SU-DHL-6 (cell line): ENCODE measurements around the gene CALHM1.

Experiments
- H2AFZ ChIP-seq: fragments of 200-600 bp; sonication (generic); 2 replicates; pipeline ENCODE4 v1.6.1; 2014; ENCODE audit warnings: low read depth, mild to moderate bottlenecking, moderate library complexity, mixed read lengths, antibody characterized with exemption, low read length; ENCODE audit not compliant: severe bottlenecking
- H3F3A ChIP-seq: fragments of 200-600 bp; shearing (Covaris generic); 2 replicates; pipeline ENCODE4 v1.6.0; 2016; ENCODE audit warnings: antibody characterized with exemption, mild to moderate bottlenecking; ENCODE audit not compliant: insufficient read depth
- H3K27ac ChIP-seq: fragments of 200-600 bp; sonication (generic); 2 replicates; pipeline ENCODE4 v1.5.1; 2016; ENCODE audit warnings: low read depth, mild to moderate bottlenecking, low read length, moderate library complexity, mixed read lengths
- H3K27me3 ChIP-seq: fragments of 200-600 bp; sonication (generic), shearing (Covaris generic); 2 replicates; pipeline ENCODE4 v1.6.0; 2014; ENCODE audit warnings: mild to moderate bottlenecking, low read length
- H3K36me3 ChIP-seq: fragments of 200-600 bp; sonication (generic); 2 replicates; pipeline ENCODE4 v1.6.1; 2014; ENCODE audit warnings: mild to moderate bottlenecking, low read length, mixed read lengths
- H3K4me2 ChIP-seq: fragments of 300-600, 200-600 bp; shearing (Covaris generic), sonication (generic); 2 replicates; pipeline ENCODE4 v1.6.0; 2014; ENCODE audit warnings: low read length, low read depth, mild to moderate bottlenecking; ENCODE audit not compliant: poor library complexity, severe bottlenecking
- H3K4me3 ChIP-seq: fragments of 200-600 bp; sonication (generic); 2 replicates; pipeline ENCODE4 v1.5.1; 2014; ENCODE audit warnings: antibody characterized with exemption, low read length, mild to moderate bottlenecking, mixed read lengths; ENCODE audit not compliant: insufficient read depth, poor library complexity, severe bottlenecking
- H3K79me2 ChIP-seq: fragments of 200-600 bp; sonication (generic); 2 replicates; pipeline ENCODE4 v1.6.1; 2014; ENCODE audit warnings: mild to moderate bottlenecking, low read length, moderate library complexity; ENCODE audit not compliant: insufficient read depth
- H3K9ac ChIP-seq: fragments of 200-600 bp; sonication (generic); 2 replicates; pipeline ENCODE4 v1.7.0; 2014; ENCODE audit warnings: mild to moderate bottlenecking, low read length
- H3K9me2 ChIP-seq: fragments of 200-600 bp; sonication (generic); replicated peaks from 2 replicates; pipeline ENCODE4 v1.6.1; 2014; ENCODE audit warnings: low read length; ENCODE audit not compliant: insufficient read depth
- H3K9me3 ChIP-seq: fragments of 200-600 bp; sonication (generic); 2 replicates; pipeline ENCODE4 v1.6.1; 2014; ENCODE audit warnings: low read length, mixed read lengths; ENCODE audit not compliant: insufficient read depth
- H4K20me1 ChIP-seq: fragments of 200-600 bp; sonication (generic); 2 replicates; pipeline ENCODE4 v1.6.1; 2014; ENCODE audit warnings: low read depth, mild to moderate bottlenecking, antibody characterized with exemption, low read length, moderate library complexity, mixed read lengths
- CTCF ChIP-seq: fragments of 200-600 bp; sonication (generic); IDR thresholded peaks from one replicate; pipeline ENCODE4 v1.5.1; 2017; ENCODE audit warnings: antibody characterized with exemption, mild to moderate bottlenecking, low read length, moderate library complexity; ENCODE audit not compliant: insufficient read depth, poor library complexity, severe bottlenecking
- EZH2phosphoT487 ChIP-seq: fragments of 200-600 bp; sonication (generic), shearing (Covaris generic); conservative IDR thresholded peaks from 2 replicates; pipeline ENCODE4 v1.6.1; 2018; ENCODE audit warnings: mild to moderate bottlenecking, antibody characterized with exemption, low read length, moderate library complexity, mixed read lengths

The CALHM1 gene

DNA sequence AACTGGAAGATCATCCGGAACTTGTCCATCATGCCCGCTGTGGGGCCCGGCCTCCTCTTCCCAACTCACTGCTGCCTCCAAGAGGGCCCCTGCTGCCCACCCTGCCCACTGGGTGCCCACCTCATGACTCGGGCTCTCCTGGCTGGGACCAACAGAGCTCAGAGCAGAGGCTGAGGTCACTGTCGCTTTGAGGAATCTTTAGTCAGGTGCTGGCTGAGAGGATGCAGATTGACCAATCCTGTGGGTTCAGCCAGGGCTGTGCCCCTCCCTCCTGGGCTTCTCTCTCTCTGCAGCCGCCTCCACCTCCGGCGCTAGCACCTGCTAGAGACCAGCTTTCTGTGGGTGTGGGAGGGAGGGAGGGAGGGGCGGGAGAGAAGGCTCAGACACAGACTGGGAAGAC, at the start of gene CALHM1:
Gene CALHM1, minus strand, starts transcription at position 181 of the 400 bp plus-strand sequence. Its CDS starts 149 bp downstream, at position 32.
- Histone ChIP-seq H3K9me3 (no peaks in the 10 kb centered on the region), H3K27ac (no peak within 1 kb of the TSS), H3K4me3 (no peak within 1 kb of the TSS), H3K9me2 (no peaks in the 10 kb centered on the region), H4K20me1 (no peaks in the 10 kb centered on the region), H2AFZ (no peak within 1 kb of the TSS), H3F3A (no peaks in the 10 kb centered on the region), H3K9ac (no peak within 1 kb of the TSS), H3K4me2 (no peak within 1 kb of the TSS), H3K79me2 (no peaks in the 10 kb centered on the region), H3K27me3 (no peaks in the 10 kb centered on the region), H3K36me3 (no peaks in the 10 kb centered on the region)
- TF ChIP-seq EZH2phosphoT487 (no peak), CTCF (no peak)

- no peaks in the 10 kb centered on the region for H3K79me2 ChIP-seq
- no peak overlapping the region for H3K27ac ChIP-seq
- no peaks in the 10 kb centered on the region for H3F3A ChIP-seq
- H3K4me3 ChIP-seq, result no peak overlapping the region
- H3K27me3 ChIP-seq, result no peaks in the 10 kb centered on the region
- TF ChIP-seq CTCF (no peak), EZH2phosphoT487 (no peak)
- no peak overlapping the region for H3K4me2 ChIP-seq
- no peaks in the 10 kb centered on the region for H3K36me3 ChIP-seq
- no peak overlapping the region for H2AFZ ChIP-seq
- H3K9me2 ChIP-seq, result no peaks in the 10 kb centered on the region
- no peaks in the 10 kb centered on the region for H3K9me3 ChIP-seq
- no peaks in the 10 kb centered on the region for H4K20me1 ChIP-seq
- H3K9ac ChIP-seq, result no peak overlapping the region
Measured at GRCh38 chr10:103507235-103508191, 48.8 kb upstream of the CALHM1 start.

DNA sequence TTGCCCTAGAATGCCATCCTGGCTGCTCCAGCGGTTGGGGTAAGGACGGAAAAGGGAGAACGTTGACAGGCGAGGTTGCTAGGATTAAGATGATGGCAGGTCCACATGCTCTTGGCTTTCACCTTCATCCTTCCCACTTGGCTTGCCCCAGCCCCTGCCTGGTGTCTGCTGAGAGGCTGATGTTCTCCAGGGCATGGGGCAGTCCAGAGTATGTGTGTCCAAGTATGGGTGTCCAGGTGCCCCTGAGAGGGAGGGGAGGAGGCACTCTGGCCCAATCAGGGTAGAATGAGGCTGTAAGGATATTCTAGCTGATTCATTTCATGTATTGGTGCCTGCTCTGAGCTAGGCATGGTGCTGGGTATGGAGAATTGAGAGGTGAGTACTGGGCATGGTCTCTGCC, 47.4 kb upstream of the CALHM1 start:
- Histone ChIP-seq H3K27me3 (no peaks in the 10 kb centered on the region), H3K9me2 (no peaks in the 10 kb centered on the region), H3K36me3 (no peaks in the 10 kb centered on the region), H3F3A (no peaks in the 10 kb centered on the region), H3K9me3 (no peaks in the 10 kb centered on the region), H3K79me2 (no peaks in the 10 kb centered on the region), H3K4me2 (no peak overlapping the region), H2AFZ (no peak overlapping the region), H3K9ac (no peak overlapping the region), H3K27ac (no peak overlapping the region), H3K4me3 (no peak overlapping the region), H4K20me1 (no peaks in the 10 kb centered on the region)
- no peak for TF ChIP-seq EZH2phosphoT487
- no peak for TF ChIP-seq CTCF
